Gastrocnemius medialis (tissue), 4 donors: ENCODE measurements around the gene FLT1.

Experiments used
- CTCF ChIP-seq, 5 experiments: fragments of 450-650 bp in 3 of 5; fragments of 200-600 bp in 2 of 5; sonication (generic) in 2 of 5; IDR thresholded peaks in 4 of 5; conservative IDR thresholded peaks in 1 of 5; 1 replicate in 4 of 5; 2 replicates in 1 of 5; pipeline ENCODE4 v1.5.1; 2016 to 2019; ENCODE audit warnings: antibody characterized with exemption in 5 of 5, mild to moderate bottlenecking in 3 of 5, moderate library complexity in 3 of 5
- POLR2A ChIP-seq, 2 donors: fragments of 450-650 bp; IDR thresholded peaks; one replicate each; pipeline ENCODE4 v1.6.1; 2017; ENCODE audit warnings: antibody characterized with exemption in 2 of 2, mild to moderate bottlenecking in 2 of 2, moderate library complexity in 2 of 2

- no peak for TF ChIP-seq CTCF (IDR thresholded peaks at IDR 0.05 in 4 of 5, conservative IDR thresholded peaks at IDR 0.05 in 1 of 5)
- no peak for TF ChIP-seq POLR2A (IDR thresholded peaks at IDR 0.05)
These were observed 8.4 kb upstream of the FLT1 start for GRCh38 chr13:28503182-28503967.
